Lung (tissue), 12 donors: ENCODE measurements around the gene WDR86. TPM values are rescaled to one million over a fixed set of nuclear protein-coding genes. Genes with fewer than 3 reads are reported as not detected.

Source experiments
- ATAC-seq: fragments of 200-7000 bp; cut with Tn5 transposase; one replicate; pipeline ENCODE4 v1.9.1; 2020; ENCODE audit warnings: moderate number of reproducible peaks; ENCODE audit not compliant: insufficient read depth, low FRiP score
- DNase-seq, 3 donors: peaks; one replicate each; pipeline ENCODE4 v3.0.0-alpha.2; 2013 to 2017
- H3K27ac ChIP-seq, 2 donors: one replicate each; pipeline ENCODE4 v1.5.1; 2013; ENCODE audit warnings: mild to moderate bottlenecking in 2 of 2, moderate library complexity in 2 of 2, control low read depth in 1 of 2, inconsistent platforms in 1 of 2, low read depth in 1 of 2, low read length in 1 of 2
- H3K27me3 ChIP-seq, 3 donors: one replicate each; pipeline ENCODE4 v1.5.1; 2013; ENCODE audit warnings: low read length in 2 of 3; ENCODE audit not compliant: control insufficient read depth in 3 of 3, insufficient read depth in 3 of 3
- H3K36me3 ChIP-seq, 4 donors: one replicate each; pipeline ENCODE4 v1.5.1; 2013; ENCODE audit warnings: low read length in 4 of 4, mild to moderate bottlenecking in 1 of 4, moderate library complexity in 1 of 4; ENCODE audit not compliant: control insufficient read depth in 4 of 4, insufficient read depth in 4 of 4
- H3K4me1 ChIP-seq, 5 donors: one replicate each; pipeline ENCODE4 v1.5.1; 2013; ENCODE audit warnings: low read length in 5 of 5, mild to moderate bottlenecking in 2 of 5, moderate library complexity in 1 of 5; ENCODE audit not compliant: control insufficient read depth in 5 of 5, insufficient read depth in 5 of 5
- H3K4me3 ChIP-seq: one replicate; pipeline ENCODE4 v1.5.1; 2013; ENCODE audit warnings: mild to moderate bottlenecking, control low read depth, moderate library complexity
- H3K9ac ChIP-seq, 2 donors: one replicate each; pipeline ENCODE4 v1.5.1; 2013; ENCODE audit warnings: low read length in 2 of 2, control low read depth in 1 of 2; ENCODE audit not compliant: insufficient read depth in 1 of 2
- H3K9me3 ChIP-seq, 4 donors: one replicate each; pipeline ENCODE4 v1.5.1; 2013; ENCODE audit warnings: low read length in 3 of 4, mild to moderate bottlenecking in 1 of 4, moderate library complexity in 1 of 4; ENCODE audit not compliant: control insufficient read depth in 4 of 4, insufficient read depth in 3 of 4
- WGBS, 2 donors: extraction: QIAGEN DNeasy Blood & Tissue Kit; methylation state at CpG; one replicate each; pipeline ENCODE4 v1.1.7; 2013; 5-methylcytosine and 5-hydroxymethylcytosine counted together
- polyA plus RNA-seq, 2 donors: library from polyadenylated mRNA; stranded (reverse); fragments of 200-250 nt; gene quantifications; one replicate each; pipeline ENCODE4 v1.2.1, GENCODE V29; 2013
- total RNA-seq, 2 donors: library from RNA; depleted of rRNA in 1 of 2; stranded (reverse); fragments of >200 nt in 1 of 2; gene quantifications; one replicate each; pipeline ENCODE4 v1.2.1, GENCODE V29; 2014 to 2021
- TF ChIP-seq, protein P1 (sequence below): IDR thresholded peaks from 2 replicates; pipeline ENCODE4 v1.5.1; 2012; ENCODE audit warnings: mild to moderate bottlenecking; ENCODE audit errors: control extremely low read depth, extremely low read depth
- donor health status: control.
- donor health status: control.
- donor health status: Bipolar disorder and iron deficiency.
- donor health status: healthy.
- donor health status: DM: yes; HTN: yes; CAD: no.

WDR86 gene
- total and polyA plus RNA-seq, 4 donors, result 0.81 to 19.7 (median 2.4) TPM

DNA sequence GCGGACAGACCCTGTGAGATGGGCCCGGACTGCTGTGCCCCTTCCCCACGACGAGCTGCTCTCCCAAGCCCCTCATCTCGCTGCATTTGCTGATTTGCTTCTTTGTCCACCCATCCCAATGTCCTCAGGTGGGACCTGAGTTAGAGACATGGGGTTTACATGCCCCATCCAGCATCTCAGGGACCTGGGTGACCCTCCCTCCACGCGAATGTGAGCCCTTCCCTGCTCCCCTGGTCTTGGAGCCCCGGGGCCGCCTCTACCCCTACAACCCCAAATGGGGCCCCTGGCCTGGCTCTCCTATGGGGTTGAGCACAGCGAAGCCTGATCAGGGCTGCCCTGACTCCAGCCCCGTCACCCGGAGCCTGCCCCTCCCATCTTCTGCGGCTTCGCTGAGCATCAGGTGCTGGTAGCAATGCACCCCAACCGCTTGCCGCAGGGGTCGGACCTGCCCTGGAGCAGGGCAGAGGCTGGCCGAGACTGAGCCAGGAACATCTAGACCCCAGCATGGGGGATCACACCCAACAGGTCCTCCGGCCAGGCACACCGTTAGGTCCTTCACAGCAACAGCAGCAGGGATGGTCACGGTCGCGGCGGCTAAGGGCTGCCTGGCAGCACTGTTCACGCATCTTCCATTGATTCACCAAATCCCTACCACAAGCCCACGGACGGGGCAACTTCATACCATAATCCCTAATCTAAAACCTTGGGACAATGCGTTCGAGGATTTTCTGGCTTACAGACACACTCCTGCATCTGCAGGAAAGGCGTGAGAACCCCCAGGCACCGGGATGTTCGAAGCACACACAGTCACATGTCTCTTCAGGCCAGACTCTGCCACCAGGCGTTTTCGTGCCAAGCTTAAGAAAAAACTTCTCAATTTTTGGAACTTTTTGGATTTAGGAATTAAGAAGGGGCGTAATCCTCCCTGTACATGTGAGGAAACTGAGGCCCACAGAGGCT is 15.5 kb downstream of the WDR86 start:
- ATAC-seq (no peak), DNase-seq (no peak)
- H3K9ac ChIP-seq, result no peak overlapping the region
- peaks cover 0 to 2% (median 0%) of the 10 kb centered on the region in 3 donors for H3K27me3 ChIP-seq
- no peaks in the 10 kb centered on the region for H3K4me1 ChIP-seq
- no peaks in the 10 kb centered on the region for H3K9me3 ChIP-seq
- no peak overlapping the region for H3K27ac ChIP-seq
- no peak overlapping the region for H3K4me3 ChIP-seq
- H3K36me3 ChIP-seq, result peaks cover 0 to 17% (median 7%) of the 10 kb centered on the region in 4 donors
- TF ChIP-seq, protein P1, sequence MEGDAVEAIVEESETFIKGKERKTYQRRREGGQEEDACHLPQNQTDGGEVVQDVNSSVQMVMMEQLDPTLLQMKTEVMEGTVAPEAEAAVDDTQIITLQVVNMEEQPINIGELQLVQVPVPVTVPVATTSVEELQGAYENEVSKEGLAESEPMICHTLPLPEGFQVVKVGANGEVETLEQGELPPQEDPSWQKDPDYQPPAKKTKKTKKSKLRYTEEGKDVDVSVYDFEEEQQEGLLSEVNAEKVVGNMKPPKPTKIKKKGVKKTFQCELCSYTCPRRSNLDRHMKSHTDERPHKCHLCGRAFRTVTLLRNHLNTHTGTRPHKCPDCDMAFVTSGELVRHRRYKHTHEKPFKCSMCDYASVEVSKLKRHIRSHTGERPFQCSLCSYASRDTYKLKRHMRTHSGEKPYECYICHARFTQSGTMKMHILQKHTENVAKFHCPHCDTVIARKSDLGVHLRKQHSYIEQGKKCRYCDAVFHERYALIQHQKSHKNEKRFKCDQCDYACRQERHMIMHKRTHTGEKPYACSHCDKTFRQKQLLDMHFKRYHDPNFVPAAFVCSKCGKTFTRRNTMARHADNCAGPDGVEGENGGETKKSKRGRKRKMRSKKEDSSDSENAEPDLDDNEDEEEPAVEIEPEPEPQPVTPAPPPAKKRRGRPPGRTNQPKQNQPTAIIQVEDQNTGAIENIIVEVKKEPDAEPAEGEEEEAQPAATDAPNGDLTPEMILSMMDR, result no peak
- 92 to 95% methylated on average over 35 of the region's 35 CpGs for WGBS, 2 donors

DNA sequence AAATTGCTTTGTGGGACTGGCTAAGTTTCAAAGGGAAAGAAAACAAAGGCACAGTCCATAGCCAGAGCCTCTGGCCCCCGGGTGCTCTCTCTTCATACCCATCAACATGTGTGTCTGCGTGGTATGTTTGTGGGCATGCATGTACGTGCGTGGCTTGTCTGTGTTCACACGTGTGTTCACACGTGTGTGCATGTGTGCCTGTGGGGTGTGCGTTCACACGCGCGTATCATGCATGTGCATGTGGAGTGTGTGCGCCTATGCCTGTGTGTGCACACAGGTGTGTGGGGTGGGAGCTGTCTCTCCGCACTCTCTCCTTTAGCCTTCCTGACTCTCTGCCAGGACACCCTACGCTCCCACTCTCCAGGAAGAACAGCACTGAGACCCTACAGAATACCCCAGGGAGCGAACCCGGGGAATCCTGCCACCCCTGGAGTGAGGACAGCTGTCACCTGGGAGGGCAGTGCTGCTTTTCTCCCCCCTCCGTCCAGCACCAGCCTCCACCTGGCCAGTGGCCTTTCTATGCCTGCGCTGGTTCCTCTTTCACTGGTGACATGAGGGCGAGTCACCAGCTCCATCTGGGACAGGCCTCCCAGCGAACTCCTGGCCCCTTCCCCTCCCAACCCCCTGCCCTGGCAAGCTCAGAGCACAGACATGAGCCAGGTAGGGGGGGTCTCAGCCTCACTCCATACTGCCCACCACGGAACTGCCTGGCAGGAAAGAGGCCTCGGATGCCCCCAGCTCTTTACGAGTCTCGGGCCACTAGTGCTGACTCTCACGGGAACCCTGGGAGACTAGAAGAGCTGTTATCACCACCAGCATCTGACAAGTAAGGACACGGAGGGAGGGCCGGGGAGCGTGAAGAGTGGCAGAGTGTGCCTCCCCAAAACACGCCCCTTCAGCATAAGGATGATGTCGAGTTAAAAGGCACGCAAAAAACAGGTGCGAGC is 16.5 kb downstream of the WDR86 start:
- H3K9me3 ChIP-seq, result no peaks in the 10 kb centered on the region
- H3K27ac ChIP-seq, result no peak overlapping the region
- DNase-seq (no peak), ATAC-seq (no peak)
- TF ChIP-seq, protein P1, result no peak
- no peak overlapping the region for H3K4me3 ChIP-seq
- WGBS, 2 donors, result 78 to 81% methylated on average over 31 of the region's 31 CpGs
- H3K9ac ChIP-seq, result no peak overlapping the region
- H3K36me3 ChIP-seq, result peaks cover 0 to 11% (median 5%) of the 10 kb centered on the region in 4 donors
- peaks cover 0 to 2% (median 0%) of the 10 kb centered on the region in 3 donors for H3K27me3 ChIP-seq
- H3K4me1 ChIP-seq, result no peaks in the 10 kb centered on the region

DNA sequence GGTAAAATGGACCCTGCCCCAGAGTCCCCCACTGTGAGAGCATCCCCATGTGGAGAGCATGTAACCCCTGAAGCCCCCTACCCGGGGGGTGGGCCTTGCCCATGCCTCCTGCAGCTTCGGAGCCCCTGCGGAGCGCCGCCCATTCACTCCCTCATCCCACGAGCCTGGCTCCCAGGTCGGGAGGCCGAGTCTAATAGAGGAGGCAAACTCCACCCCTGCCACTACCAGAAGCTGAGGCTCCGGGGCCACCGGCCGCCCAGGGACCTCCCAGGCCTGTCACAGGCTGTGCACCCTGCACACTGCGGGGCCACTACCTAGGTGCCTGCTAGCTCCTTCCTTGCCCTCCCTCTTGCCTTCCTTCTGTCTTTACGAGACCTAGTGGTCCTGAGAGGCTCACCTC is 17.4 kb downstream of the WDR86 start:
- 90 to 94% methylated on average over 13 of the region's 13 CpGs for WGBS, 2 donors
- no peak overlapping the region for H3K9ac ChIP-seq

More for the DNA sequence above, 17.4 kb downstream of the WDR86 start:
- DNase-seq (no peak), ATAC-seq (no peak)
- H3K27me3 ChIP-seq, result peaks cover 0 to 2% (median 0%) of the 10 kb centered on the region in 3 donors
- peaks cover 0 to 8% (median 1%) of the 10 kb centered on the region in 4 donors for H3K36me3 ChIP-seq
- no peaks in the 10 kb centered on the region for H3K9me3 ChIP-seq
- H3K27ac ChIP-seq, result no peak overlapping the region
- no peaks in the 10 kb centered on the region for H3K4me1 ChIP-seq
- H3K4me3 ChIP-seq, result no peak overlapping the region
- TF ChIP-seq, protein P1, result no peak
